ENCODE results near the gene GRID1.

GRID1 gene

GRCh38 chr10:86209726-86210125 lies 156.9 kb downstream of the GRID1 start:
- no peaks in the 10 kb centered on the region for H3K27me3 ChIP-seq (replicated peaks; ENCODE audit: insufficient read depth, low read length)
- no peak overlapping the region for H3K4me2 ChIP-seq (ENCODE audit: low read depth, low read length)
- no peaks in the 10 kb centered on the region for H4K20me1 ChIP-seq (ENCODE audit: insufficient read depth, low read length)
- no peak for DNase-seq
- H3K27ac ChIP-seq (ENCODE audit: low read length), result no peak overlapping the region
- H3K9ac ChIP-seq (ENCODE audit: low read length), result no peak overlapping the region
- H3K4me3 ChIP-seq (ENCODE audit: low read length), result no peak overlapping the region
- H3K4me1 ChIP-seq (ENCODE audit: low read length), result no peaks in the 10 kb centered on the region
- H2AFZ ChIP-seq (ENCODE audit: low read length), result no peak overlapping the region
- H3F3A ChIP-seq (ENCODE audit: insufficient read depth, low read length), result no peaks in the 10 kb centered on the region
- no peaks in the 10 kb centered on the region for H3K79me2 ChIP-seq (ENCODE audit: low read length)
- no peak for TF ChIP-seq EZH2phosphoT487 (IDR thresholded peaks at IDR 0.05; ENCODE audit: low read length)
- TF ChIP-seq CTCF (IDR thresholded peaks at IDR 0.05; ENCODE audit: low read length), result no peak
- TF ChIP-seq EZH2 (optimal IDR thresholded peaks at IDR 0.05; ENCODE audit: low read depth, low read length), result no peak
- H3K36me3 ChIP-seq (replicated peaks; ENCODE audit: insufficient read depth, low read length), result no peaks in the 10 kb centered on the region
- H3K9me2 ChIP-seq (replicated peaks; ENCODE audit: insufficient read depth, low read length), result no peaks in the 10 kb centered on the region
- H3K9me3 ChIP-seq (replicated peaks; ENCODE audit: insufficient read depth, low read length), result no peaks in the 10 kb centered on the region

GRCh38 chr10:86207226-86207625 lies 159.4 kb downstream of the GRID1 start:
- Histone ChIP-seq H3K9me3 (replicated peaks; ENCODE audit: insufficient read depth, low read length) (no peaks in the 10 kb centered on the region), H2AFZ (ENCODE audit: low read length) (no peak overlapping the region), H3K36me3 (replicated peaks; ENCODE audit: insufficient read depth, low read length) (no peaks in the 10 kb centered on the region), H3K4me3 (ENCODE audit: low read length) (no peak overlapping the region), H3K4me1 (ENCODE audit: low read length) (no peaks in the 10 kb centered on the region), H3K9ac (ENCODE audit: low read length) (no peak overlapping the region), H3K9me2 (replicated peaks; ENCODE audit: insufficient read depth, low read length) (no peaks in the 10 kb centered on the region), H3K79me2 (ENCODE audit: low read length) (no peaks in the 10 kb centered on the region), H3K4me2 (ENCODE audit: low read depth, low read length) (no peak overlapping the region), H4K20me1 (ENCODE audit: insufficient read depth, low read length) (no peaks in the 10 kb centered on the region), H3K27me3 (replicated peaks; ENCODE audit: insufficient read depth, low read length) (no peaks in the 10 kb centered on the region), H3F3A (ENCODE audit: insufficient read depth, low read length) (no peaks in the 10 kb centered on the region), H3K27ac (ENCODE audit: low read length) (no peak overlapping the region)
- DNase-seq, result no peak
- TF ChIP-seq EZH2phosphoT487 (IDR thresholded peaks at IDR 0.05; ENCODE audit: low read length) (no peak), CTCF (IDR thresholded peaks at IDR 0.05; ENCODE audit: low read length) (no peak), EZH2 (optimal IDR thresholded peaks at IDR 0.05; ENCODE audit: low read depth, low read length) (no peak)

GRCh38 chr10:86206240-86206579 lies 160.4 kb downstream of the GRID1 start:
- H3K27ac ChIP-seq (ENCODE audit: low read length), result no peak overlapping the region
- no peaks in the 10 kb centered on the region for H3K9me2 ChIP-seq (replicated peaks; ENCODE audit: insufficient read depth, low read length)
- TF ChIP-seq CTCF (IDR thresholded peaks at IDR 0.05; ENCODE audit: low read length), result no peak
- TF ChIP-seq EZH2 (optimal IDR thresholded peaks at IDR 0.05; ENCODE audit: low read depth, low read length), result no peak
- TF ChIP-seq EZH2phosphoT487 (IDR thresholded peaks at IDR 0.05; ENCODE audit: low read length), result no peak
- H3K79me2 ChIP-seq (ENCODE audit: low read length), result no peaks in the 10 kb centered on the region
- no peaks in the 10 kb centered on the region for H3F3A ChIP-seq (ENCODE audit: insufficient read depth, low read length)
- no peak for DNase-seq
- no peaks in the 10 kb centered on the region for H3K4me1 ChIP-seq (ENCODE audit: low read length)
- no peaks in the 10 kb centered on the region for H3K9me3 ChIP-seq (replicated peaks; ENCODE audit: insufficient read depth, low read length)
- H2AFZ ChIP-seq (ENCODE audit: low read length), result no peak overlapping the region
- no peaks in the 10 kb centered on the region for H3K27me3 ChIP-seq (replicated peaks; ENCODE audit: insufficient read depth, low read length)
- H3K36me3 ChIP-seq (replicated peaks; ENCODE audit: insufficient read depth, low read length), result no peaks in the 10 kb centered on the region
- H4K20me1 ChIP-seq (ENCODE audit: insufficient read depth, low read length), result no peaks in the 10 kb centered on the region
- H3K4me3 ChIP-seq (ENCODE audit: low read length), result no peak overlapping the region
- no peak overlapping the region for H3K4me2 ChIP-seq (ENCODE audit: low read depth, low read length)
- H3K9ac ChIP-seq (ENCODE audit: low read length), result no peak overlapping the region
